ENCODE measurements around the gene NRF1.
A peak's percentile ranks its signal among the peaks of the same experiment; 100 is the strongest.

NRF1 gene

DNA sequence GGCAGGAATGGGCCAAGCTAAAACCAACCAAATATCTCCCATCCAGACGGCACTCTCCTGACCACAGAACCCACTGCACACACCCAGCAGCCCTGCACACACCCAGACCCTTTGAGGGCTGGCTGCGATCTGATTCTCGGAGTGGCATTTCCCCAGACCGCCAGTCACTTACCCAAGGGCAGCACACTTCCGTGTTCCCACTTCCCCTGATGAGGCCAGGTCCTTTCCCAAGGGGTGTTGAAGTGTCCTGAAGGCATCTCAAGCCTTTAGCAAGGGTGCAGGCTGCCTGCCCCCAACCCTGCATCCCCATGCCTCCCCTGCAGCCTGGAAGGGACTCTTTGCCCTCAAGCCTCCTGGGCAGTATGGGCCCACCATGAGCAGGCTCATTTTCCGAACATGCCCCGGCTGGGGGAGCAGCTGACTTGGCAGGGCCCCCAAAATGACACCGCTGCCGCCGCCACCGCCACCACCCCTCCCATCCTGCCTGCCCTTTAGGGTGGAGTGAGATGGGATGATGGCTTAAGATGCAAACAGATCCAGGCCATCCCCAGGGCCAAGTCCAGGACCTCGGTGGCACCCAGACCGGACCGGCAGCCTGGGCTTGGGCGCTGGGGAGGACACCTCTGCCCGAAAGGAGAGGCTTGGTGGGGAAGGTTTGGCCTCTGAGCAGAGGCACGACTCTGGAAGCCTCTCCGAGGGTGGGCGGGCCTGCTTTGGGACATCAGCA is 159.8 kb downstream of the NRF1 start:
- DNase-seq (ENCODE audit: low read depth): no peak

DNA sequence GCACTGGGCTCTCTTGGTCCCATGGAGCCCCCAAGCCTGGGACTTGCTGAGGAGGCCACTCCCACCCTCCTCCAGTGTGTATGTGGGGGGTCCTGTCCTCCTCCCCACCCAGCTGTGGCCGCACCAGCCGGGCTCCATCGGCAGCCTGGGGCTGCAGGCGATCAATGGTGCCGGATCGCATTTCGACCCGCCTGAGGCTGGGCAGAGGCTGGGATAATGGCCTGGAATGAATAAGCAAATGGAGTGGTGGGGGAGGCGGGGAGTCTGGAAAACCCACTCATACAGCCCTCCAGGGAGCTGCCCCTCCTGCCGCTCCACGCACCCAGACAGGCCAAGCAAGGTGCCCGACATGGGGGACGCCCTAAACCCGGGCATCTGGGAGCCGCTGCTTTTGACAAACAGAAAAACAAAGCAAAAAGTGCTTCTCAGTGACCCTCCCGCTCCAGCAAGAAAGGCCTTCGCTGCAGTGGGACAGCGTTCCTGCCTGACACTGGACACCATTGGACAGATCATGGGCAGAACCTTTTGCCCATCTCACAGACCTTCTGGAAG is 160.5 kb downstream of the NRF1 start:
- DNase-seq (ENCODE audit: low read depth): no peak

DNA sequence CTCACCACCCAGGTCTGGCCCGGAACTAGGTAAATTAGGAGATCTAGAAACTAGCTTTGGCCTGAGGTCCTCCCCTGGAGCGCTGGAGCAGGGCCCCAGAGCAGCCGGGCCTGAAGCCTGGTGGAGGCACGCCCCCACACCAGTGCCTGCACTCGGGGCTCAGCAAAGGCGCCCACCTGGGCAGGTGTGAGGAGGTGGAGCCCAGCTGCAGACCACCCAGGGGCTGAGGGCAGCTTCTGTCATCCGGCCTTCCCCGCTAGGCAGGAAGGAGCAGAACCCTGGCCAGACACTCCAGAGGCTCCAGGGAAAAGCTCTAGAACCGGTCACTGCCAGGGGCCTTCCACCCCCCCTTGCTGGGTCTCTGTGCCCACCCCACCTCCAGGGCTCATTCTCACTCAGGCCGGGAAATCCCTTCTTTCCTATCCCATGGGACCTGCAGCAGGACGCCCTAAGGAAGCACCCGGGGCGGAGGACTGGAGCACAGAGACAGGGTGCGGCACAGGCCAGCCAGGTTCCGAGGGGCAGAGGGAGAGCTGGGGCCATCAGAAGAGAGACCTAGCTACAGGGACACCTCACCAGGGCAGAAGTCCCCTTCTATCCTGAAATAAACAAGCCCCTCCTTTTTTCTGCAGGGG is 161.2 kb downstream of the NRF1 start:
- DNase-seq (ENCODE audit: low read depth): no peak

DNA sequence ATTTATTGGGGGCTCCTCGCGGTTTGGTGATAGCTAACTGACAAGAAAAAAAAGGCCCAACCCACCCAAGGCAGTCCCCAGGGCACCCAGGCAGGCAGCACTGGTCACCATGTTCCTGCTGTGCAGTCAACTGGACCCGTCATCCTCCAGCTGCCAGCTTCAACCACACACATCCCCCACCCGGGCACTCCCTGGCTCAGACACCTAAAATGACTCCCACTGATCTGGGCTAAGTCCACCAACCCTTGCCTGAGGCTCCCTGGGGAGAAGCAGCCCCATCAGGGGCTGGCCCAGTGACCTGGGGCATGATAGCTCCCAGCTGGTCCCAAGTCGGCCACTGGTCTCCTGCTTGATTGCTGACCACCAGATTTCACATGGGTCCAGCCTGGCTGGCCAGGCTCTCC is 161.8 kb downstream of the NRF1 start:
- no peak for DNase-seq (ENCODE audit: low read depth)

DNA sequence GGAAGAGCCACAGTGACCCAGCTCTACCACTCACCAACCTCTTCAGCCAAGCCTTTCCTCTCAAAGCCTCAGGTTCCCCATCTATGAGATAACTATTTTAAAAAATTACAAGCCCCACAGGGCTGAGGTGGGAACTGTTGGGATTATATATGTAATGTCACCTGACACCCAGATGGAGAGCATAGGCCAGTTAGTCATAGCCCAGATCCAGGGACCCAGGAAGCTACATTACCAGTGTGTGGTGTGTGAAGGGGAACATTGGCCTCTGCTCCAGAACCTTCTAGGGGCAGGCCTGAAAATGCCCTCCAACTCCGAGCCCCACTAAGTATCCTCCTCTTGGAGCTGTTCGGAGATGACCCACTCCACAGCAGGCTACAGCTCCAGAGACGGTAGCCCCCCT is 162.4 kb downstream of the NRF1 start:
- DNase-seq (ENCODE audit: low read depth): no peak

DNA sequence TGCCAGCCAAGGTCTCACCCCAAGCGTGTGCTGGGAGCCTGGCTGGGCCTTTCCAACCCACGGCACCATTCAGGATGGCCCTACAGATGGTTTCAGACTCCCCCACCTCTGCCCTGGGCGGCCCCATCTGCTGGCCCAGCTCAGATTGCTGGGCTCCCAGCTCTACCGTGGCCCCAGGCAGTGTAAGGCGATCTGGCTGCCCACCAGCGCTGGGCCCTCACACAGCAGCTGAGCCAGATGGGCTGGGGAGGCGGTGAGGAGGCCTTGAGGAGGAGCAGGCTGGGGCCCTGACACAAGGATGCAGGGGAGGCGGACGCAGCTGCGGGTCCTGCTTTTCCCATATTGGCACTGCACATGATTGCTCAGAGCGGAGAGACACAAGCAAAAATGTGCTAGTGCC is 162.8 kb downstream of the NRF1 start:
- DNase-seq (ENCODE audit: low read depth): no peak

DNA sequence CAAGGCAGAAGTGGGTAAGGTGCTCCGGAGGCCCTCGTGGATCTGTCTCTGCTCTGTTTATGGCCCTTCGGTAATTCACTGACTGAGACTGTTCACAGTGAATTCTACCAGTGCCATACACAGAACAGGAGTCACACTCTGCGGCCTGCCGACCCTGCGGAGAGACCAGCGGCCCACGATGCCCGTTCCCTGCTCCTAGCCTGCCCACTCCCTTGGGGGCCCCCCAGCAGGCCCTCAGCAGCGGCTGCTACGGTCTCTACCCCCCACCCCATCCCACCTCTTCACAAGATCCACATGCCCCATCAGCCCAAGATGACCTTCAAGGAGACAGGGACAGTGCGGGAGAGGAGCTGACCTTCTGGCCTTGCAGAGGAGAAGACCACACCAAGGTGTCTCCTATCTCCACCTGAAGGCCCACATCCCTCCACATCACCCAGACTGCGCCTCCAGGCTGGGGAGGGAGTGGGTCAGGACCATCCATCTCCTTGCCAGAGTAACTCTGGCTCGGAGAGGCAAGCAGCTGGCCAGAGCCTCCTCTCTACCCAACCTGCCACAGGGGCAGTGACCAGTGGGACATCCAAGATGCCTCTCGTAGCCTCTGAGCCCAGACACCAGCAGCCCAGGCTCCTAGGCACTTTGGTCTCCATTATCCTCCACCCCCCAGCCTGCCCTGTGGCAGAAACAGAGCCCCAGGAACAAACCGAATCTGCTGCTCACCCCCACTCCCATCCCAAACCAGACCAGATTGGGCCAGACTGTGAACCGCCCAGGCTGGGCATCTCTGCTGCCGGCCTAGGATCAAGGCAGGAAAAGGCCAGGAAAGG is 163.6 kb downstream of the NRF1 start:
- DNase-seq (ENCODE audit: low read depth): no peak

DNA sequence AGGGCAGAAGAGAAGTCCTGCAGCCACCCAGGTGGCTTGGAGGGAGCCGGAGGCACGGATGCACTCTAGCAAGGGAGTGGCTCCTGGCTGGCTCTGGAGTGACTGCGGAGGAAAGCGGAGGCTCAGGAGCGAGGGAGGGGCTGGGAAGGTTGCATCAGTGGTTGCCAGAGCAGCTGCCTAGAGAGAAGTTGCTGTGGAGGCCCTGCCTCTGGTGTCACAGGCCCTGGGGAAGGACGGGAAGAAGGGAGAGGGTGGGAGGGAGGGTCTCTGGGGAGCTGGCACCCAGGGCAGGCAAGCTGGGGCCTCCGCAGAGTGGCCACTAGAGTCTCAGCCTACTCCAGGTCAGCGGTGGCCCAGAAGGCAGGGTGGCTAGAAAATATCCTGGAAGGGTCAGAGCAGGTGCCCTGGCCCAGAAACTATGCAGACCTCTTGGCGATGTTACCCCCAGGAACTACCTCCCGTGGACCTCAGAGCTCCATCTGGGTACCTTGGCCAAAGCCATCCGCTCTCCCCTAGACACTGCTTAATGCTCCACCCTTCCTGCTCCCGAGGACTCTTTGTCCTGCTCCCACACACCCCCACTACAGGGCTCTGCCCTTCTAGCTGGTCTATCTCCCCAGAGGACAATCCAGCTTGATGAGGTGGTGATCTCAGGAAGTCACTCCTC is 164.3 kb downstream of the NRF1 start:
- no peak for DNase-seq (ENCODE audit: low read depth)

DNA sequence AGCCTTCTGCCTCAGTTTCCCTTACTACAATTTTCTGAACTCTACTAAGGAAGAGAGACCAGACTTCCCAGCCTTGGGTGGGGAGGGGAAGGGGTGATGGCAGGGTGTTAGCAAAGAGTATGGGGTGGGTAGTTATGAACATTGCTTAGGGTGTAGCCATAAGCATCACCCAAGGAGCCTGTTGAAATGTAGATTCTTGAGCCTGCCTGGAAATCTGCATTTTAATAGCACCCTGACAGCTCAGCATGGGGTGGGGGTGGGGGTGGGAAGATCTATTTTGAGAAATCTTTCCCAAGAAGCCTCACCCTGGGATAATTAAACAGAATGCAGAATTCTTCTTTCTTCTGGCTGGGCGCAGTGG is 164.8 kb downstream of the NRF1 start:
- DNase-seq (ENCODE audit: low read depth): no peak

DNA sequence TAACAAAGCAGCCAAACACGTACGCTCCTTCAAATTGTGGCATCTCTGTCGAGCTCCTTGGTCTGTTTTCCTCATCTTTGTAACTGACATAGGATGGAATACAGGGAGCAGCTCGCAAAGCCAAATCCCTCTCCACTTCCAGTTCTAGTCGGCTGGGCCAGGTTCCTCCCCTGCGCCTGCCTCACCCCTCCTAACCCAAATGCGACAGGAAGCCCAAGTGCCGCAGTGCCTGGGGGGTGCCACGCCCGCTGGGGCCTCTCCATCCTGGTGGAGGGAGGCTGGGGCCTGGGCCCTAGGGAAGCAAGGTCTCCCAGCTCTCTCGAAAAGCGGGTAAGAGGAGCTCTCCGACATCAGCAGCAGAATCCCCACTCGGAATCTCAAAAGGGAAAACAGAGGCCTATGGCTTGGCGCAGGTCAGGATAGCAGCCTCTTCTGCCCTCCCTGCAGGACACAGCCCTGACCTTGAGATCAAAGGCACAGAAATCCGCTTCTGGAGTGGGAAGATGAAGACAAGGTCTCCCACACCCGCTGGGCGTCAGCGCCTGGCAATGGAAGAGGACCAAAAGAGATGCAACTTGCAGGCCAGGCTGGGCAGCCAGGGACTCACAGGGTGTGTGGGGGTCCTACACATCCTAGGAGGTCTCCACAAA is 165.8 kb downstream of the NRF1 start:
- DNase-seq (ENCODE audit: low read depth): no peak

DNA sequence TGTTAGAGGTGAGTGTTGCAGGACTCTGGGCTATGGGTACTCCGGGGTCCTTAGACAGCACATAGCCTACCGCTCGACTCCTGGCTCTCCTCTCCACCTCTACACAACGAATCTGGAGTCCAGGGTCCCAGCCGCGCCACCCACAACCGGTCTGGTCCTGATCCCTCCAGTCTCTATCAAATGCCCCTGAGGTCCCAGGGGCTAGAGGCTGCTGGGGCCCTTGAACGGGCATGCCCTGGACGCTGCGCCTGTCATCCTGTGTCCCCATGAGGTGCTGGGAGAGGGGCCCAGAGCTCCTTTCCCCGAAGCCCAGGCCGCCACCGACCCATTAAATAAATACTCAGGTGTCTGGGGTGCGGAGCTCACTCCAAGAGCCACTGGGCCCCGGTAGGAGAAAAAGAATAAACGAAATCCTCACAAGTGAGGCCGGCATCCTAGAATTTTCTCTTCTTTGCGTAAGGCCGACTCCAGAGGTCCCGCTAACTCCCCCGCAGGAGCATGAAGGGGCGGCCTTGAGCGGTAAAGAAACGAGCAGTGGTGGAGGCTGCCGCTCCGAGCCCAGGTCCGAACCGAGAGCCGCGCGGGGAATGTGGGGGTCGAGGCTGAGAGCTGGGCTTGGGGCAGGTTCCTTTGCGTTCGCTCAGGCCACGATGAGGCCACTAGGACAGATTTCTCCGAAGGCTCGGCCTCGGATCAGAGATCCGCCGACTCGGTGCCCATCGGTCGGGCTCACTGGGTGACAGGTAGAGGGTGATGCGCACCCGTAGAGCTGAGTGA is 166.7 kb downstream of the NRF1 start:
- no peak for DNase-seq (ENCODE audit: low read depth)

DNA sequence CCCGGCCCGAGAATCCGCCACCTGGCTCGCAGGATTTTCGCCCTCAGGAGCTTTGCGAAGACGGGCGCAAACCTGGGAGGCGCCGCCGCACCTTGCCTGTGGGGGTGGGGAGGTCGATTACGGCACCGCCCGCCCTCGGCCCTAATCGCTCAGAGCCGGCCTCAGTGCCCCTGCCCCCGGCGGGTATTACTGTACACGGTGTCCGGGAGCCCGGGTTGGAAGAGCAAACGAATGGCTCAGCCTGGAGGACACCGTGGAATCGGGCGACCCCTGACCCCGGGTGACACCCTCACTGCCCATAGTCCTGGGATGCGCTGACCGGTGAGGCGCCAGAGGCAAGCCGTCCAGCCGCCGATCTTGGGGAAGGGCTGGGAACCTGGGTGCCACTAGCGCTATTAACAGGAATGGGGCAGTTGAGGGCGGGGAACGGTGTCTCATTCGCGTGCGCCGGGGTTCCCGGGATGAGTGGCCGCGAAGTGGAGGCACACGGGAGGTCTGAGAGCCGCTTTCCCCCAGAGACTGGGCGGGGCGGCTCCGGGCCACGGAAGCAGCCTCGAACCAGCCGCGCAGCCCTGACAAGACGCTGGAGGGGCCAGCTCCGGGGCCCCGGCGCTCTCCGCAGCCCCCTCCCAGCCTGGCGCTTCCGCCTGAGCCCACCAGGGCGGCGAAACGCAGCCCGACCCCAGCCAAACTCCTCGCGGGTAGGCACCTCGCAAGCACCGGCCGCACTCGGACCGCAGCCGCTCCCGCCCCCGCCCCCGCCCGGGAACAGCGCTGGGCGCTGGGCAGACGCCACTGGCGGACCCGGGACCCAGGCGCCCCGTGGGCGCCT is 167.5 kb downstream of the NRF1 start:
- no peak for DNase-seq (ENCODE audit: low read depth)

DNA sequence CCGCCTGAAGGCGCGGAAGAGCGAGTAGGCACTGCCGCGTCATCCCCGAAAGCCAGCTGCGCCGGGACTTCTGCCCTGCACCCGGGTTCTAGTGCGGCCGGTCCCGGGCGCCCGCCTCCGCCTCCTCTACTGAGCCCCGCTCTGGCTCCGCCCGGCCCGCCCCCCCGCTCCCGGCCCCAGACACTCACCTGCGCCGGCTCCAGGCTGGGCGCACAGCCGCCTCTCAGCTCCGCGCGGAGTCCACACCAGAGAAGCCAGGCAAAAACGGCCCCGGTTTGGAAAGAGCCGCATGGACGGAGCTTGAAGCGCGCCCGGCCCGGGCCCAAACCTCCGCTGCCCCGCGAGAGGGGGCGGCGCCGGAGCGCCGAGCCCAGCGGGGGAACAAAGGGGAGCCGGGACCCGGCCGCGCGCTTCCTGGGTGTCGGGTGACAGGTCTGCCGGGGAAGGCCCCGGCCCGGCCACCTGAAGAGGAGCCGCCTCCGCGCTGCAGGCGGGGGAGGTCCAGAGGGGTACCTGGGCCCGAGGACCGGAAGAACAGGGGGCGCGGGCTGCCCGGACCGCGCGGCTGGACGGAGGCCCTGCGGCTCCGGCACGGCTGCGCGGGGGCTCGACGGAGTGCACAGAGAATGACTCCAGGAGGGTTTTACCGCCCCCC is 168.2 kb downstream of the NRF1 start:
- DNase-seq (ENCODE audit: low read depth): no peak

DNA sequence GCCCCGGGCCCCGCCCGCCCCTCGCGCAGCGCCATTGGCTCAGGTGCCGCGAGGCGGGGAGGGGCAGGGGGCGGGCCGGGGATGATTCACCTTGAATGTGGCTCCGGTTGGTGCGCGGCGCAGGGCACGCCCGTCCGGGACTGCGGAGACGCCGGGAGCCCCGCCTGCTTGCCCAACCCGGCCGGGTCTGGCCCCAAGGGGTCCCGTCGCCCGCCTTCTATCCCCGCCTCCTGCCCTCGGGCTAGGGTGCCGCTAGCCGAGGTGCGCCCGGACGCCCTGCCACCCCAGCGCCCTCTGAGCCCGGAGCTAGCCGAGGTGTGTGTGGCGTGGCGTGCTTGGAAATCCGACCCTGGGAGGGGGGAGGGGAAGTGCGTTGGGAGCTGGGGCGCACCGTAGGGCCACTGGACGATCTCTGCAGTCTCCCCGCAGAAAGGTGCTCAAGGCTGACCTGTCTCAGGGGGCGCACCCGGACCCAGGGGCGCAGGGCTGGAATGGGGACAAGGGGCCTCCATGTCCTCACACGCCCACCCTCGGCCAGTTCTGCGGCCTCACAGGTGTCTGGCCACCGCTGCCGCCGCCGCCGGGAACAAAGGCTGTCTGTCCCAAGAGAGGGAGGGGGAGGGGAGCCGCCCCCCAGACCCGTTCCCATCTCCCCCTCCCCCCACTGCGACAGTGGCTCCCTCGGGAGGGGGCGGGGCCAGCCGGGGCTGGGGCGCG is 168.9 kb downstream of the NRF1 start:
- peak; percentile 9 for DNase-seq (ENCODE audit: low read depth)

DNA sequence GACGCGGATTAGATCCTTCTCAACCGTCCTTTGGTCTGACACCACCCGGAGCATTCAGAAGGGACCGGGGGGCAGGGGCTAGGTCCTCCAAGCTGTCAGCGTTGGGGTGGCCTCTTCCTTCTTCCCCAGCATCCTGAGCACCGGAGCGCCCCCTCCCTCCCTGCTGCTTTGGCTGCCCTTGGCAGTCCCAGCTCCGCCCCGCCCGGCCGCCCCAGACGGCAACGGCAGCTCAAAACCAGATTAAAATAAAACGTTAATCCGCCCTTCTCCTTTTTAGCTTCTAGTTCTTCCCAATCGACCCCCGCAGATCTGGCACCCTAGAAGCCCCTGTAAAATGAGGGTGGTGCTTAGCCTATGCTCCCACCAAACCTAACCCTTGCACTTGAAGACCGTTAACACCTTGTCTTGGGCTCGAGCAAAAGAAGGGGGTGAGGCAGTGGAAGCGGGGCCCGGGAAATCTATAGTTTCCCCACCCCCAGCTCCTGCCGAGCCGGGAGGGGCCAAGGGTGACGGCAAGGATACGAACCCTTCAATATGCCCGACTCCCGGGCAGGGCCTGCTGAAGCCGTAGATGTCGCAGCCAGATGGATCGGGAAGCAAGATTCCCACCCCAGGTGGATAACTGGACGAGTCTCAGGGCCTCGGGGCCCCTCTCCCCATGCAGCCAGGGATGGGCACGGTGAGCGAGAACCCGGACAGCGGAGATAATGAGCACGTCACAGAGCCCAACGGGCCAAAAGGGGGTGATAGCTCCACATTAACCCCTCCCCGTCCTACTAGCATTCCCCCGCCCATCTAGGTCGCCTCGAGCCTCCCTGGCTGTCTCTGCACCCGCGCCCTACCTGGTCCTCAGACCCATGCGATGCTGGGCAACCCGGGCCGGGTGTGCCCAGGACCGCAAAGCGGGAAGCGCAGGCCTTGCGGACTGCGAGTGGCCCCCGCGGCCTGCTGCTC is 169.7 kb downstream of the NRF1 start:
- no peak for DNase-seq (ENCODE audit: low read depth)

DNA sequence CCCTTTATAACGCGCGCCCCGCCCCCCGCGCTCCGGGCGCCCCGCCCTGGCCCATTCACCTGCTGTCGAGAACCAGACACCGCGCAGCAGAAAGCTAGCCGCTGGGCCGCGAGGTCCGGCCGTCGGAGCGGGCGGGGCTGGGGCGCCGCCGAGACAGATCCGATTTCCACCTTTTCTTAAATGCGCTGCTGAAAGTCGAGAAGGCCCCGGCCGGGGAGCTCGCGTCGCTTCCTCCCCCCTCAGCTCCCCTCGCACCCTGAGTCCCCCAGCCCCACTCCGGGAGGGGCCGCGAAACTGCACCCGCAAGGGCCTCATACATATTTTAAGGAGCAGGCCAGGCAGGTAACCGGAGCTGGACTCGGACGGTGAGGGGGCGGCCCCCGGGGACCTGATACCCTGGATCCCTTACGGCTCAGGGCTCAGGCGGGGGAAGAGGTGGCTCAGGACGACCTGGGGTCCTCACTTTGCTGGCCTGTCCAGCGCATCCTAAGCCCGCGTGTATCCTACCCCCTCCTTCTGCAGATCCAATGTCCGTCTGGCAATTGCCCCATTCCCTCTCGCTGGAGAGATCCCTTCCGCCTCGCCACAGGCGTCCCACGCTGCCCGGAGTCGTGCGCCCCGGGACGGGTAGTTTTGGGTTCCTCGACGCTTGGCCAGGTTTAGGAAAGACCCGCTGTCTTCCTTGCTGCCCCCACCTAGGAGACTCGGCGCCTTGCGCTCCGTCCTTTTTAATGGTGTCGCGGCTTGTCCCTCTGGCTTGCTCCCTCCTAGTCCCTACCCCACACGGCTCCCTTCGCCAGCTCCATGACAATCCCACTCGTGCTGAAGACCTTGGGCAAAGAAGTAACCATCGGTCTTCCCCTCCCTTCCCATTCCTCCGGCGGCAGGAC is 170.7 kb downstream of the NRF1 start:
- no peak for DNase-seq (ENCODE audit: low read depth)
